DND-41 (cell line): ENCODE measurements around the gene METTL17.

Experiments used
- ATAC-seq: fragments of 200-7000 bp; cut with Tn5 transposase; 3 replicates; pipeline ENCODE4 v1.9.1; 2021; ENCODE audit warnings: low read depth; ENCODE audit not compliant: insufficient read depth
- DNase-seq: peaks from one replicate; pipeline ENCODE4 v3.0.0-alpha.2; 2020
- H2AFZ ChIP-seq: 2 replicates; pipeline ENCODE4 v1.6.0; 2012; ENCODE audit warnings: low read depth, low read length
- H3K27ac ChIP-seq: 2 replicates; pipeline ENCODE4 v1.5.1; 2012; ENCODE audit warnings: low read length, inconsistent platforms
- H3K27me3 ChIP-seq: fragments of 200-600 bp; sonication (generic); 2 replicates; pipeline ENCODE4 v1.6.0; 2012; ENCODE audit warnings: low read length, mild to moderate bottlenecking, inconsistent platforms; ENCODE audit not compliant: insufficient read depth, poor library complexity
- H3K36me3 ChIP-seq: 2 replicates; pipeline ENCODE4 v1.5.1; 2012; ENCODE audit warnings: low read length, inconsistent platforms; ENCODE audit not compliant: insufficient read depth
- H3K4me1 ChIP-seq: 2 replicates; pipeline ENCODE4 v1.5.1; 2012; ENCODE audit warnings: mild to moderate bottlenecking, low read length; ENCODE audit not compliant: insufficient read depth
- H3K4me2 ChIP-seq: 2 replicates; pipeline ENCODE4 v1.6.0; 2012; ENCODE audit warnings: mild to moderate bottlenecking, moderate library complexity, low read length, inconsistent platforms; ENCODE audit not compliant: insufficient read depth
- H3K4me3 ChIP-seq, 2 experiments: fragments of 200-600 bp in 1 of 2; shearing (Covaris generic) in 1 of 2; 2 replicates each; pipeline ENCODE4 v1.5.1; 2012 to 2016; ENCODE audit warnings: inconsistent platforms in 2 of 2, low read length in 2 of 2, mild to moderate bottlenecking in 2 of 2, low read depth in 1 of 2, moderate library complexity in 1 of 2
- H3K79me2 ChIP-seq: 2 replicates; pipeline ENCODE4 v1.6.0; 2012; ENCODE audit warnings: low read length, inconsistent platforms; ENCODE audit not compliant: insufficient read depth
- H3K9ac ChIP-seq: 2 replicates; pipeline ENCODE4 v1.6.0; 2012; ENCODE audit warnings: low read depth, mild to moderate bottlenecking, inconsistent platforms, low read length, moderate library complexity
- H3K9me3 ChIP-seq: 2 replicates; pipeline ENCODE4 v1.5.1; 2012; ENCODE audit warnings: low read length, moderate library complexity, mild to moderate bottlenecking, inconsistent platforms; ENCODE audit not compliant: insufficient read depth, severe bottlenecking
- H4K20me1 ChIP-seq: 2 replicates; pipeline ENCODE4 v1.6.0; 2012; ENCODE audit warnings: low read length; ENCODE audit not compliant: insufficient read depth
- CTCF ChIP-seq: IDR thresholded peaks from 2 replicates; pipeline ENCODE4 v1.5.1; 2012; ENCODE audit warnings: borderline replicate concordance, low read length, moderate library complexity, mild to moderate bottlenecking; ENCODE audit not compliant: poor library complexity, severe bottlenecking; ENCODE audit errors: extremely low read depth
- EZH2 ChIP-seq: IDR thresholded peaks from 3 replicates; pipeline ENCODE4 v1.6.1; 2012; ENCODE audit warnings: borderline replicate concordance, low read depth, mild to moderate bottlenecking, moderate library complexity, low read length, inconsistent platforms; ENCODE audit not compliant: severe bottlenecking

METTL17 gene

GRCh38 chr14:21018286-21018685, 28.5 kb downstream of the METTL17 start:
- ATAC-seq = no peak
- H2AFZ ChIP-seq = no peak overlapping the region

GRCh38 chr14:21018781-21019180, 29.0 kb downstream of the METTL17 start:
- Histone ChIP-seq H3K9me3 (no peaks in the 10 kb centered on the region), H4K20me1 (no peaks in the 10 kb centered on the region), H3K27me3 (no peaks in the 10 kb centered on the region), H3K36me3 (no peaks in the 10 kb centered on the region), H3K27ac (no peak overlapping the region), H3K4me3 (no peak overlapping the region), H3K9ac (no peak overlapping the region), H3K4me2 (no peak overlapping the region), H3K4me1 (peaks cover 1% of the 10 kb centered on the region), H2AFZ (no peak overlapping the region), H3K79me2 (no peaks in the 10 kb centered on the region)
- TF ChIP-seq CTCF (no peak), EZH2 (no peak)
- DNase-seq = no peak
- ATAC-seq = no peak

More at GRCh38 chr14:21018286-21018685, 28.5 kb downstream of the METTL17 start:
- DNase-seq = no peak
- Histone ChIP-seq H3K9ac (no peak overlapping the region), H3K36me3 (no peaks in the 10 kb centered on the region), H3K27ac (no peak overlapping the region), H3K4me3 (no peak overlapping the region), H3K4me2 (no peak overlapping the region), H3K27me3 (no peaks in the 10 kb centered on the region), H3K9me3 (no peaks in the 10 kb centered on the region), H4K20me1 (no peaks in the 10 kb centered on the region), H3K4me1 (no peaks in the 10 kb centered on the region), H3K79me2 (no peaks in the 10 kb centered on the region)
- TF ChIP-seq CTCF (no peak), EZH2 (no peak)

GRCh38 chr14:21019366-21019765, 29.6 kb downstream of the METTL17 start:
- Histone ChIP-seq H3K4me1 (peaks cover 7% of the 10 kb centered on the region), H3K27ac (no peak overlapping the region), H2AFZ (no peak overlapping the region), H3K36me3 (no peaks in the 10 kb centered on the region), H3K9ac (no peak overlapping the region), H3K4me2 (no peak overlapping the region), H3K79me2 (no peaks in the 10 kb centered on the region), H3K9me3 (no peaks in the 10 kb centered on the region), H4K20me1 (no peaks in the 10 kb centered on the region), H3K27me3 (no peaks in the 10 kb centered on the region), H3K4me3 (no peak overlapping the region)
- ATAC-seq (no peak), DNase-seq (no peak)
- no peak for TF ChIP-seq CTCF
- no peak for TF ChIP-seq EZH2

GRCh38 chr14:21020977-21021545, 31.3 kb downstream of the METTL17 start:
- Histone ChIP-seq H3K79me2 (no peaks in the 10 kb centered on the region), H3K4me2 (no peak overlapping the region), H3K4me3 (no peak overlapping the region), H3K27me3 (no peaks in the 10 kb centered on the region), H3K9me3 (no peaks in the 10 kb centered on the region), H3K9ac (no peak overlapping the region), H3K36me3 (no peaks in the 10 kb centered on the region), H3K4me1 (peaks cover 17% of the 10 kb centered on the region), H3K27ac (no peak overlapping the region), H4K20me1 (no peaks in the 10 kb centered on the region), H2AFZ (no peak overlapping the region)
- no peak for ATAC-seq
- DNase-seq = no peak
- TF ChIP-seq CTCF = no peak
- no peak for TF ChIP-seq EZH2
